ENCODE data around the gene CCDC106. TPM values are rescaled to one million over a fixed set of nuclear protein-coding genes. Genes with fewer than 3 reads are reported as not detected.

Gene CCDC106
- total RNA-seq, 1 donor from 2014 or later: 18.9 TPM

GRCh38 chr19:55601084-55601483 lies 46.9 kb upstream of the CCDC106 start:
- Mint-ChIP-seq H3K36me3 (ENCODE audit: low read depth) (peaks cover 13% of the 10 kb centered on the region), H3K4me1 (peaks cover 31% of the 10 kb centered on the region), H3K27me3 (ENCODE audit: low read depth) (no peaks in the 10 kb centered on the region), H3K9me3 (peaks cover 5% of the 10 kb centered on the region), H3K4me3 (peak overlapping the region; percentile 88), H3K27ac (ENCODE audit: unreplicated experiment) (no peak overlapping the region)
- no peak for TF ChIP-seq CTCF (conservative IDR thresholded peaks at IDR 0.05)
- DNase-seq (ENCODE audit: low read depth, low spot score): no peak

- no peak overlapping the region for H3K27ac Mint-ChIP-seq (ENCODE audit: unreplicated experiment)
- DNase-seq (ENCODE audit: low read depth, low spot score): no peak
- TF ChIP-seq CTCF (conservative IDR thresholded peaks at IDR 0.05): no peak
- no peaks in the 10 kb centered on the region for H3K27me3 Mint-ChIP-seq (ENCODE audit: low read depth)
- H3K36me3 Mint-ChIP-seq (ENCODE audit: low read depth): peaks cover 5% of the 10 kb centered on the region
- H3K9me3 Mint-ChIP-seq: peaks cover 5% of the 10 kb centered on the region
- H3K4me1 Mint-ChIP-seq: peaks cover 42% of the 10 kb centered on the region
- peak overlapping the region; percentile 88 for H3K4me3 Mint-ChIP-seq
Measured at GRCh38 chr19:55602104-55603001, 45.7 kb upstream of the CCDC106 start.

GRCh38 chr19:55603115-55603514 lies 44.9 kb upstream of the CCDC106 start:
- peaks cover 48% of the 10 kb centered on the region for H3K4me1 Mint-ChIP-seq
- no peaks in the 10 kb centered on the region for H3K27me3 Mint-ChIP-seq (ENCODE audit: low read depth)
- H3K4me3 Mint-ChIP-seq: peak overlapping the region; percentile 69
- DNase-seq (ENCODE audit: low read depth, low spot score): no peak
- no peak overlapping the region for H3K27ac Mint-ChIP-seq (ENCODE audit: unreplicated experiment)
- peaks cover 5% of the 10 kb centered on the region for H3K9me3 Mint-ChIP-seq
- no peak for TF ChIP-seq CTCF (conservative IDR thresholded peaks at IDR 0.05)
- H3K36me3 Mint-ChIP-seq (ENCODE audit: low read depth): peaks cover 5% of the 10 kb centered on the region

- no peak for DNase-seq (ENCODE audit: low read depth, low spot score)
- Mint-ChIP-seq H3K4me3 (peak overlapping the region; percentile 69), H3K4me1 (peaks cover 48% of the 10 kb centered on the region), H3K27ac (ENCODE audit: unreplicated experiment) (no peak overlapping the region), H3K36me3 (ENCODE audit: low read depth) (peaks cover 2% of the 10 kb centered on the region), H3K9me3 (peaks cover 2% of the 10 kb centered on the region), H3K27me3 (ENCODE audit: low read depth) (no peaks in the 10 kb centered on the region)
- no peak for TF ChIP-seq CTCF (conservative IDR thresholded peaks at IDR 0.05)
Measured at GRCh38 chr19:55603581-55604292, 44.3 kb upstream of the CCDC106 start.

GRCh38 chr19:55605207-55605636 lies 42.8 kb upstream of the CCDC106 start:
- peaks cover 50% of the 10 kb centered on the region for H3K4me1 Mint-ChIP-seq

More at GRCh38 chr19:55605207-55605636, 42.8 kb upstream of the CCDC106 start:
- Mint-ChIP-seq H3K27me3 (ENCODE audit: low read depth) (no peaks in the 10 kb centered on the region), H3K27ac (ENCODE audit: unreplicated experiment) (peak overlapping the region; percentile 92), H3K9me3 (no peaks in the 10 kb centered on the region), H3K36me3 (ENCODE audit: low read depth) (peaks cover 7% of the 10 kb centered on the region), H3K4me3 (peak overlapping the region; percentile 93)
- peak; percentile 99 for DNase-seq (ENCODE audit: low read depth, low spot score)
- TF ChIP-seq CTCF (conservative IDR thresholded peaks at IDR 0.05): no peak

Data from neural crest cell (in vitro differentiated cells).